ENCODE results near the gene TEKT3. TPM values are rescaled to one million over a fixed set of nuclear protein-coding genes. Genes with fewer than 3 reads are reported as not detected.

TEKT3 gene
- polyA plus RNA-seq, 3 donors, result 1.4 to 1.7 (median 1.6) TPM

- no peak for DNase-seq (ENCODE audit: low read depth in 3 of 3, low spot score in 2 of 3)
Measured at GRCh38 chr17:15350777-15351477, 9.5 kb upstream of the TEKT3 start.

GRCh38 chr17:15349119-15349518 lies 7.7 kb upstream of the TEKT3 start:
- no peak for DNase-seq (ENCODE audit: low read depth in 3 of 3, low spot score in 2 of 3)

GRCh38 chr17:15348021-15348420 lies 6.6 kb upstream of the TEKT3 start:
- DNase-seq (ENCODE audit: low read depth in 3 of 3, low spot score in 2 of 3), result no peak

DNA sequence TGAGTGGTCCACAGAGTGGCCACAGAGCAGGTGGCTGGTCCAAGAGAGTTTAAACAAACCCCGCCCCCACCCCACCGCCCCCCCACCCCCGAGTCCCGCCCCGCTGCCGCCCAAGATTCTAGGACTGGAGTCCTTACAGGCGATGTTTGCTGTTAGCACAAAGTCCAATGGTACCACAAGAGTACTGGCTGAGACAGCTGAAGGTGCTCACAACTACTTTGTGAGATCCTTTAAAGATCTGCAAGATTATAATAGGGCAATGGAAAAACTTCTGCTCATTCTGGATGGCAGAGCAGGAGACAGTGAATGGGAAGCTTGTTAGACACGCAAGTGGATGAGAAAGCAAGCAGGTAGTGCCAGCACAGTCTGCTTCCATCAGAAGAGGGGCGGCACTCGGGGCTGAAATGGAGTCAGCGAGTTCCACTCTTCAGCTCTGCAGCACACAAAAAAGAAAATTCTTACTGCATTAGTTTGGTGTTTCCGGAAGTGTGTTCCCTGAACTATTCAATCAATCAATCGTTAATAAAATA lies 4.7 kb upstream of the TEKT3 start:
- DNase-seq (ENCODE audit: low read depth in 3 of 3, low spot score in 2 of 3), result no peak

- DNase-seq (ENCODE audit: low read depth in 3 of 3, low spot score in 2 of 3), result no peak
Measured at GRCh38 chr17:15343749-15344148, 2.4 kb upstream of the TEKT3 start.

DNA sequence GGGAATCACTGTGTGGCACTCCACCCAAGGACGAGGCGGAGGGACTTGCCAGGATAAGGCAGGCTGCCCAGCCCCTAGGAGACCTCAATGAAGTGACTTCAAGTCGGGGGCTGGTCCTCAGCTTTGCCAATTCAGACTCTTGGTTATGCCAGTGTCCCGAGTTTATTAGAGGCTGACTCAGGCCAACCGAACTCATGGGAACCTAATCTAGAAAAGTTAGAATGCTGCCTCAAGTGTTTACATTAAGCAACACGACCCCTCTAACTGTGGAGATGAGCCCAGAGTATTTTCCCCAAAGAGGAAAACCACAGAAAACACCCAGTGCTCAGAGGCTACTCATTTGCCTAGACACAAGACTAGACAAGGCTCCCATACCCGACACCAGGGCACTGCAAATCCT lies 1.1 kb upstream of the TEKT3 start:
- DNase-seq (ENCODE audit: low read depth in 3 of 3, low spot score in 2 of 3), result no peak

DNA sequence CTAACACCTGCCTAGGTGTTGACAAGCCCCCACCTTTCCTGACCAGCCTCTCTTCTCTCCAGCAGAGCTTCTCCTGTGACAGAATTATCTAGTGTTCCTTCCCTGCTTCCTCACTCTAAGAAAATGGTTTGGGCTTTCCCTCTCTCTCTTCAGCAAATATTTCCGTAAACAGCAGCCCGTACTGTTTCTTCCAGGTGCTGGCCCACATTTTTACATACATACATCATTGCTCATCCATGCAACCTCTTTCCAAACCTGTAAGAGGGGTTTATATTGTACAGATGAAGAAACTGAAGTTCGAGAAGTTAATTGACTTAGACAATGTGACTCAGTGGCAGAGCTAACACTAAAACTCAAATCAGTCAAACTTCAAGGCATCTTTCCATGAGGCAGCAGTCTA lies 569 bp upstream of the TEKT3 start:
- DNase-seq (ENCODE audit: low read depth in 3 of 3, low spot score in 2 of 3), result no peak

- no peak for DNase-seq (ENCODE audit: low read depth in 3 of 3, low spot score in 2 of 3)
Measured at GRCh38 chr17:15340966-15341365, 431 bp downstream of the TEKT3 start.

- DNase-seq (ENCODE audit: low read depth in 3 of 3, low spot score in 2 of 3), result no peak
Measured at GRCh38 chr17:15335446-15335845, 6.0 kb downstream of the TEKT3 start.

- no peak for DNase-seq (ENCODE audit: low read depth in 3 of 3, low spot score in 2 of 3)
Measured at GRCh38 chr17:15334266-15334665, 7.1 kb downstream of the TEKT3 start.

DNA sequence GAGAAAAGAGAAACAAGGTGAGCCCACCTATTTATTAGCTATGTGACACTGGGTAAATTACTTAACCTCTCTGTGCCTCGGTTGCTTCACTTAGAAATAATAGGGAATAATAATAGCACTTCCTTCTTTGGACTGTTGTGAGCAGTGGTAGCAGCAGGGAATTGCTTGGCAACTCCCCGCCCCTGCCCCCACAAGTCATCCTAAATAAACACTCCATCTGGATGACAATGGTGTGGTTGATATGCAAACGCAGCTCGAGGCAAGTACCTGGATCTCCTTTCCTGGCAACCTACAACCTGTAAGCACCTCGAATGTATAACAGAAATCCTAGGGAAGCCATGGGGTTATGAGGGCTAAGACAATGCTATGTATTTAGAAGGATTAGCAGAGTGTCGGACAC lies 9.1 kb downstream of the TEKT3 start:
- DNase-seq (ENCODE audit: low read depth in 3 of 3, low spot score in 2 of 3), result no peak

- no peak for DNase-seq (ENCODE audit: low read depth in 3 of 3, low spot score in 2 of 3)
Measured at GRCh38 chr17:15323131-15323530, 18.3 kb downstream of the TEKT3 start.

- DNase-seq (ENCODE audit: low read depth in 3 of 3, low spot score in 2 of 3), result no peak
Measured at GRCh38 chr17:15321556-15322251, 19.7 kb downstream of the TEKT3 start.

DNA sequence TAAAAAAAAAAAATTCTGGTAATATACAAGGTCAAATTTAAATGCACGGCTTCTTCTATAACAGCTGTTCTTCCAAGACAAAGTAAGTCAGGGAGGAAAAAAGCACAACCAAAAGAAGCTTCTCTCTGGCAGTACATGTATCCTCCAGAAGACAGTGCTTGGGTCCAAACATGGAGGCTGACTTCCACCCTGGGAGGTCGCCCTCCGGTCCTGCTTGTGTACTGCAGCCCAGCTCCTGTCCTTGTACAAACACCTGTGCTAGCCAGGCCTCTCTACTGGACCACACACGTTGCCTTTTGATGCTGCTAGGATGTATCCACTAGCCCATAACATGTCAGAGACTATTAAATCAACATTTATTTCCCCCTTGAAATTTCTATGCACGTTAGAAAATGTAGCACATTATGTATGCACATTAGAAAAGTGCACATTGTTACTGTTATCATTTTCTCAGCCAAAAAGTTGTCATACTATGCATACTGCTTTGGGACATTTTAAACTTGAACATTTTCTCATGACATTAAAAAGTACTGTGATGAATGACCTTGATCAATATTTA lies 21.9 kb downstream of the TEKT3 start:
- DNase-seq (ENCODE audit: low read depth in 3 of 3, low spot score in 2 of 3), result no peak

DNA sequence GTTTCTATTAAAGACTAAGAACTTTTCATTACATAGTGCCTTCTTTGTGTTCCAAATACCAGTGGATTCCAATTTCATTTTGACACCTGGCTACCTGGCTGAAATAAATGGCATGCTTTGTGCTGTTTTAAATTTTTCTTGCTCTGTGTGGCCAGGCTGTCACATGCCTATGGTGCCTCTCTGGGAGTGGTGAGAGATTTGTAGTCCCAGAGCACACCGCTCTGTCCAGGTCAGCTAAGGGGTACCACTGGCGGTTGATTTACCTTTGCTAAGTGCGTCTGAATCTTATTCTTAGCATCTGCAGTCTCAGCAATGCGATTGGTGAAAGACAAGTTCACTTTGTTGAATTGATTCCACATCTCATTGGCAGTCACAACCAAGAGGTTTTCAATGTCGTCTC lies 29.4 kb downstream of the TEKT3 start:
- no peak for DNase-seq (ENCODE audit: low read depth in 3 of 3, low spot score in 2 of 3)

- DNase-seq (ENCODE audit: low read depth in 3 of 3, low spot score in 2 of 3), result no peak
Measured at GRCh38 chr17:15309793-15310192, 31.6 kb downstream of the TEKT3 start.

GRCh38 chr17:15309236-15309635 lies 32.2 kb downstream of the TEKT3 start:
- DNase-seq (ENCODE audit: low read depth in 3 of 3, low spot score in 2 of 3), result no peak

DNA sequence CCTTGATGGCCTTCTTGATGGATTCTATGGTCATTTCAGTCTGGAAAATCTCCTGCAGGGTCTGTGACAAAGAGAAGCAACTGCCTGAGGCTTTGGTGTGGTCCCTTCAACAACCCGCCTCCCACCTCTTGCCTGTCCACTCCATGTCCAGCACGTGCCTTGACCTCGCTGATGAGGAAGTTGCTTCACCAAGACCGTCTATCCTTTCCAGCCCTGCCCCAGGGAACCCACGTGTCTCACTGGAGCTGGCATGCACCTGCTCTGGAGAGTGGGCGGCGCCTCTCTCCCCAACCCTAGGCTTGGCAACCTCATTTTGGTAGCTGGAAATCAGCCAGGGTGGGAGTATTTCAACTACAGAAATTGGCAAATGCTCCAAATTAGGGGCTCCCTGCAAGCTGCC lies 32.6 kb downstream of the TEKT3 start:
- DNase-seq (ENCODE audit: low read depth in 3 of 3, low spot score in 2 of 3), result no peak

DNA sequence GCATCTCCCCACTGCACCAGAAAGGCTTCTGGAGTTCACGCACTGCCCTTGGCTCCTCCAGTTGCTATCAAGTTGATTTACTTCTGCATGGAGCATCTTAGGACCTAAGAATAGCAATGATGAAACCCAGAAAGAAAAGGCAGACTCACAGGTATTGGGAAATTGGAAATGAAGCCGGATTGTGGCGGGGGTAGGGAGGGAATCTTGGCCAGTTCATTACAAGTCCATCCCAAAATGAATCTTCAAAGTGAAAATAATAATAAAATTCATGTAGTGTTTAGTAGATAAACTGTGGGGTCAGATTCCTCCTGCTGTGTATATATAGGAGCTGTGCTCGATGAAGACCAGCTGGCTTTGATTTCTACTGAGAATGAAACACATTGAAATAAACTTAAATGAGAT lies 33.7 kb downstream of the TEKT3 start:
- no peak for DNase-seq (ENCODE audit: low read depth in 3 of 3, low spot score in 2 of 3)

DNA sequence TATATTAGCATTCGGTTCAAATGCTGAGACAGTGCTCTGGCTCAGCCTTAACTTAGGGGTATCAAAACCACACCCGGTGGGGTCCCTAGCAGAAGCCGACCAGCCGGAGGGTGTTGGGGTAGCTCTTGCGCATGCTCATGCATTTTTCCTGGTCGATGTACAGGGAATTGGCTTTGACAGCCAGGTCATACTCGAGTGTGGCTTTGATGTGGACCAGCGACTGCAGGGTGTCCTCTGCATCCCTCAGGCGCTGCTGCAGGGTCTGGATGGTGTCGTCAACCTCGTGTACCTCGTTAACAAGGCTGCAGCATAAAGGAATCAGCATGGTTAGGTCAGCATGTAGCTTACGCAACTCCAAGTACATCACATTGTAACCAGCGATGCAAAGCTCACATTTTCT lies 37.5 kb downstream of the TEKT3 start:
- no peak for DNase-seq (ENCODE audit: low read depth in 3 of 3, low spot score in 2 of 3)

DNA sequence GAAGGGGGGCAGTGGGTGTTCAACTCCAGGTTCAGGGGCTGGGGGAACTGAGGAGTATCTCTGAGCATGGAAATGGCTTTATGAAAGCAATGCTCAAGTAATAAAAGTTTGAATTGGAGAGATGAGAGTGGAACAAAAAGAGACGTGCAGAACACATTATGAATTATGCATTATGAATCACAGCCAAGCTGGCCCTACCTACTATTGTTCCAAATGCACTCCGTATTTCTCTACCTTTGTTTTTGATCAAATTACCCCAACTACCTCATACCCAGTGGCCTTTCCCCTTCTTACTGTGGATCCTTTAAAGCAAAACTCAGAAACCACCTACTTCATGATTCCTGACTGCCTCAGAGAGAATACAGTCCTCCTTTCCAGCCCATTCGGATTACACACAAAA lies 38.1 kb downstream of the TEKT3 start:
- DNase-seq (ENCODE audit: low read depth in 3 of 3, low spot score in 2 of 3), result no peak

DNA sequence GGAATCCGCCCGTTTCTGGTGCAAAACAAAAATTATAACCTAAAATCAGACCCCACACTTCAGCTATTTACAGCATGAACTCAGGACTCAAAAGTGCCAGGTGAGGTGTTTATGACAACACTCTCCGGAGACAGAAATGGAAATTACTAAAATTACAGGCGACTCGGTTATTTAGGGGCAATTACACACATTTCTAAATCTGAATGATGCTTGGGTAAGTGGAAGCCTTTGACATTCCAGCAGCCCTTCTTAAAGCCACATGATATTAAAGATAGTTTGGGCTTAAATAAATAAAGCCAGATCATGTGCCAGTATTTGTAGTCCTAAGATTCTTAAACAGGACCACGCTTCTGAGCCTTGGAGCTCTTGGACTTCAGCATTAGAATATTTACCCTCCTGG lies 39.6 kb downstream of the TEKT3 start:
- no peak for DNase-seq (ENCODE audit: low read depth in 3 of 3, low spot score in 2 of 3)
